Measurements from ENCODE around the gene PLIN3.

DNA sequence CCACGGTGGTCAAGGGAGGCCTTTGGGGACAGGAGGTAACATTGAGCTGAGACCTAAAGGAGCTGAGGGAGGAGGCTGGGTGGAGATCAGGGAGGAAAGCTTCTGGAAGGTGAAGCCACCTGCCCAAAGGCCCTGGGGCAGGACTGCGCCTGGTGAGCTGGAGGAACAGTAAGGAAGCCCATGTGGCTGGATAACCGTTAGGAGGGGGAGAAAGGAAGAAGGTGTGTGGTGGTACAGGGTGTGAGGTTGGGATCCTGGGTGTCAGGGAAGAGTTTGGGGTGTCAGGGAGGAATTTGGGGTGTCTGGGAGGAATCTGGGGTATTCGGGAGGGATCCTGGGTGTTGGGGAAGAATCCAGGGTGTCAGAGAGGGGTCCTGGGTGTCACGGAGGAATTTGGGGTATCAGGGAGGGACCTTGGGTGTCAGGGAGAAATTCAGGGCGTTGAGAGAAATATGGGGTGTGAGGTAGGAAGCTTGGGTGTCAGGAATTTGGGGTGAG is 36.6 kb downstream of the PLIN3 start:
- TF ChIP-seq, protein P1, sequence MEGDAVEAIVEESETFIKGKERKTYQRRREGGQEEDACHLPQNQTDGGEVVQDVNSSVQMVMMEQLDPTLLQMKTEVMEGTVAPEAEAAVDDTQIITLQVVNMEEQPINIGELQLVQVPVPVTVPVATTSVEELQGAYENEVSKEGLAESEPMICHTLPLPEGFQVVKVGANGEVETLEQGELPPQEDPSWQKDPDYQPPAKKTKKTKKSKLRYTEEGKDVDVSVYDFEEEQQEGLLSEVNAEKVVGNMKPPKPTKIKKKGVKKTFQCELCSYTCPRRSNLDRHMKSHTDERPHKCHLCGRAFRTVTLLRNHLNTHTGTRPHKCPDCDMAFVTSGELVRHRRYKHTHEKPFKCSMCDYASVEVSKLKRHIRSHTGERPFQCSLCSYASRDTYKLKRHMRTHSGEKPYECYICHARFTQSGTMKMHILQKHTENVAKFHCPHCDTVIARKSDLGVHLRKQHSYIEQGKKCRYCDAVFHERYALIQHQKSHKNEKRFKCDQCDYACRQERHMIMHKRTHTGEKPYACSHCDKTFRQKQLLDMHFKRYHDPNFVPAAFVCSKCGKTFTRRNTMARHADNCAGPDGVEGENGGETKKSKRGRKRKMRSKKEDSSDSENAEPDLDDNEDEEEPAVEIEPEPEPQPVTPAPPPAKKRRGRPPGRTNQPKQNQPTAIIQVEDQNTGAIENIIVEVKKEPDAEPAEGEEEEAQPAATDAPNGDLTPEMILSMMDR (IDR thresholded peaks at IDR 0.05): no peak
- no peak for TF ChIP-seq POLR2A (IDR thresholded peaks at IDR 0.05)
- no peak for TF ChIP-seq POLR2AphosphoS5 (IDR thresholded peaks at IDR 0.05)
- TF ChIP-seq EP300 (IDR thresholded peaks at IDR 0.05): no peak
